ENCODE measurements around the gene DLL3. TPM values are rescaled to one million over a fixed set of nuclear protein-coding genes. Genes with fewer than 3 reads are reported as not detected.
A peak's percentile ranks its signal among the peaks of the same experiment; 100 is the strongest.

DLL3 gene
- total RNA-seq, 1 experiment from 2014 or later, result 2.7 TPM

GRCh38 chr19:39479916-39480315, 18.8 kb upstream of the DLL3 start:
- H3K27me3 Mint-ChIP-seq (ENCODE audit: insufficient read depth, unreplicated experiment), result no peaks in the 10 kb centered on the region
- TF ChIP-seq CTCF (IDR thresholded peaks at IDR 0.05; ENCODE audit: insufficient read depth in 1 of 2, low read depth in 1 of 2, low read length in 1 of 2, severe bottlenecking in 1 of 2, unreplicated experiment in 1 of 2), result no peak
- peak overlapping the region; percentile 81 for H3K27ac Mint-ChIP-seq (ENCODE audit: unreplicated experiment)
- H3K36me3 Mint-ChIP-seq (ENCODE audit: insufficient read depth, unreplicated experiment), result peaks cover 76% of the 10 kb centered on the region
- 0 out of 2 replicates have a peak, but pooled peaks cover 5% of the 10 kb centered on the region for H3K4me1 ChIP-seq
- peaks cover 8% of the 10 kb centered on the region for H3K36me3 ChIP-seq (ENCODE audit: control insufficient read depth, insufficient read depth, low read length)
- peak overlapping the region; percentile 92 for H3K4me3 Mint-ChIP-seq (ENCODE audit: unreplicated experiment)
- TSS peak; percentile 64 for BruUV-seq (replicated peaks)
- H3K9me3 ChIP-seq, result no peaks in the 10 kb centered on the region
- H3K4me3 ChIP-seq (ENCODE audit: low read depth, low read length), result peak overlapping the region; percentile 94
- POLR2A ChIA-PET, result interaction anchor here (0.6 to 1.2 kb wide), 4 partner anchors 11 to 76 kb away, joined by 3 to 41 read pairs (median 4); partner anchors contain the start of gene RPS16
- intact Hi-C loops (cut with micrococcal nuclease; ENCODE audit: unreplicated experiment), result loop anchor here (2.0 kb wide), 1 partner anchor 35 kb away; the partner anchor contains the start of gene SUPT5H
- no peaks in the 10 kb centered on the region for H3K9me3 Mint-ChIP-seq (ENCODE audit: unreplicated experiment)
- CTCF ChIA-PET, result interaction anchor here (0.9 kb wide), 1 partner anchor 18 kb away, joined by 3 read pairs; no protein-coding TSS in a partner anchor
- no peak for DNase-seq
- no peaks in the 10 kb centered on the region for H3K27me3 ChIP-seq (replicated peaks; ENCODE audit: control insufficient read depth, insufficient read depth, low read length)
- H3K4me1 Mint-ChIP-seq (ENCODE audit: low read depth, unreplicated experiment), result peaks cover 17% of the 10 kb centered on the region

GRCh38 chr19:39480337-39481228, 18.2 kb upstream of the DLL3 start, which contains the start of gene TIMM50:
TIMM50 (plus strand) TSS chr19:39480838; CDS start chr19:39480854, 16 bp downstream.
- TF ChIP-seq CTCF (IDR thresholded peaks at IDR 0.05; ENCODE audit: insufficient read depth in 1 of 2, low read depth in 1 of 2, low read length in 1 of 2, severe bottlenecking in 1 of 2, unreplicated experiment in 1 of 2), result peak in 1 of 2 experiments; percentile 8
- H3K27me3 ChIP-seq (replicated peaks; ENCODE audit: control insufficient read depth, insufficient read depth, low read length), result no peaks in the 10 kb centered on the region
- Mint-ChIP-seq H3K4me3 (ENCODE audit: unreplicated experiment) (peak within 1 kb of the TSS; percentile 92), H3K36me3 (ENCODE audit: insufficient read depth, unreplicated experiment) (peaks cover 76% of the 10 kb centered on the region), H3K27ac (ENCODE audit: unreplicated experiment) (peak within 1 kb of the TSS; percentile 81), H3K27me3 (ENCODE audit: insufficient read depth, unreplicated experiment) (no peaks in the 10 kb centered on the region), H3K9me3 (ENCODE audit: unreplicated experiment) (no peaks in the 10 kb centered on the region), H3K4me1 (ENCODE audit: low read depth, unreplicated experiment) (peaks cover 17% of the 10 kb centered on the region)
- no TSS peak for BruUV-seq (replicated peaks)
- H3K36me3 ChIP-seq (ENCODE audit: control insufficient read depth, insufficient read depth, low read length), result peaks cover 8% of the 10 kb centered on the region
- H3K4me1 ChIP-seq, result 0 out of 2 replicates have a peak, but pooled peaks cover 5% of the 10 kb centered on the region
- H3K4me3 ChIP-seq (ENCODE audit: low read depth, low read length), result peak within 1 kb of the TSS; percentile 94
- CTCF ChIA-PET, result interaction anchor here (0.6 to 0.9 kb wide), 3 partner anchors 17 to 90 kb away, joined by 3 to 5 read pairs (median 3); partner anchors contain the start of gene PAF1
- intact Hi-C loops (cut with micrococcal nuclease; ENCODE audit: unreplicated experiment), result loop anchor here (2.0 kb wide), 1 partner anchor 36 kb away; the partner anchor contains the start of gene SUPT5H
- DNase-seq, result peak; percentile 99 to 100
- no peaks in the 10 kb centered on the region for H3K9me3 ChIP-seq
- POLR2A ChIA-PET, result interaction anchor here (0.6 to 1.2 kb wide), 7 partner anchors 11 to 985 kb away, joined by 3 to 41 read pairs (median 3); partner anchors contain the start of gene RPS16

- intact Hi-C loops (cut with micrococcal nuclease; ENCODE audit: unreplicated experiment), result loop anchor here (2.0 kb wide), 1 partner anchor 36 kb away; the partner anchor contains the start of gene SUPT5H
- Mint-ChIP-seq H3K27me3 (ENCODE audit: insufficient read depth, unreplicated experiment) (no peaks in the 10 kb centered on the region), H3K27ac (ENCODE audit: unreplicated experiment) (peak overlapping the region; percentile 81), H3K4me3 (ENCODE audit: unreplicated experiment) (peak overlapping the region; percentile 92), H3K9me3 (ENCODE audit: unreplicated experiment) (no peaks in the 10 kb centered on the region), H3K4me1 (ENCODE audit: low read depth, unreplicated experiment) (peaks cover 17% of the 10 kb centered on the region), H3K36me3 (ENCODE audit: insufficient read depth, unreplicated experiment) (peaks cover 76% of the 10 kb centered on the region)
- Histone ChIP-seq H3K9me3 (no peaks in the 10 kb centered on the region), H3K27me3 (replicated peaks; ENCODE audit: control insufficient read depth, insufficient read depth, low read length) (no peaks in the 10 kb centered on the region), H3K36me3 (ENCODE audit: control insufficient read depth, insufficient read depth, low read length) (peaks cover 5% of the 10 kb centered on the region), H3K4me3 (ENCODE audit: low read depth, low read length) (peak overlapping the region; percentile 94), H3K4me1 (0 out of 2 replicates have a peak, but pooled peaks cover 5% of the 10 kb centered on the region)
- TSS peak; percentile 26 for BruUV-seq (replicated peaks)
- POLR2A ChIA-PET, result interaction anchor here (0.6 to 1.2 kb wide), 4 partner anchors 45 to 985 kb away, joined by 3 to 41 read pairs (median 6); partner anchors contain the start of gene RPS16
- DNase-seq, result no peak
- no peak for TF ChIP-seq CTCF (IDR thresholded peaks at IDR 0.05; ENCODE audit: insufficient read depth in 1 of 2, low read depth in 1 of 2, low read length in 1 of 2, severe bottlenecking in 1 of 2, unreplicated experiment in 1 of 2)
- CTCF ChIA-PET, result interaction anchor here (0.6 kb wide), 2 partner anchors 46 to 90 kb away, joined by 3 to 5 read pairs; partner anchors contain the start of gene PAF1
Measured at GRCh38 chr19:39481229-39481545, 17.6 kb upstream of the DLL3 start.
